Left renal pelvis (tissue), 4 donors: ENCODE measurements around the gene CLEC2D. TPM values are rescaled to one million over a fixed set of nuclear protein-coding genes. Genes with fewer than 3 reads are reported as not detected.
"Not testable (repeated sequence)": the region's sequence is repeated elsewhere in the genome, so short reads cannot be mapped to it uniquely, and the experiment has no call there.

Experiments
- DNase-seq, 4 donors: peaks; one replicate each; pipeline ENCODE4 v3.0.0-alpha.2; 2013; ENCODE audit warnings: low read depth in 4 of 4, low spot score in 3 of 4
- polyA plus RNA-seq, 4 donors: library from polyadenylated mRNA; unstranded; fragments of 120-200 nt; gene quantifications; one replicate each; pipeline ENCODE4 v1.2.1, GENCODE V29; 2013; ENCODE audit not compliant: insufficient read length in 4 of 4

CLEC2D gene
- polyA plus RNA-seq, result 10 to 100 TPM; 10.3 to 24.7 (median 16.0) TPM

- no peak for DNase-seq
Measured at GRCh38 chr12:9669534-9669933, at the start of gene CLEC2D. TSS of gene CLEC2D (plus strand) at chr12:9669713. CDS start at chr12:9669735, 22 bp downstream.

- no peak for DNase-seq
Measured at GRCh38 chr12:9625019-9625418, 44.5 kb upstream of the CLEC2D start.

- no peak for DNase-seq
Measured at GRCh38 chr12:9626291-9626690, 43.2 kb upstream of the CLEC2D start.

GRCh38 chr12:9626821-9627220, 42.7 kb upstream of the CLEC2D start:
- DNase-seq, result no peak

- no peak for DNase-seq
Measured at GRCh38 chr12:9632766-9633165, 36.7 kb upstream of the CLEC2D start.

- DNase-seq, result no peak
Measured at GRCh38 chr12:9634177-9634803, 35.2 kb upstream of the CLEC2D start.

GRCh38 chr12:9634969-9635754, 34.4 kb upstream of the CLEC2D start:
- no peak for DNase-seq

GRCh38 chr12:9636150-9636850, 33.2 kb upstream of the CLEC2D start:
- no peak for DNase-seq

GRCh38 chr12:9636851-9637206, 32.7 kb upstream of the CLEC2D start:
- DNase-seq, result no peak

GRCh38 chr12:9640024-9640423, 29.5 kb upstream of the CLEC2D start:
- DNase-seq, result no peak

GRCh38 chr12:9642606-9643265, 26.8 kb upstream of the CLEC2D start:
- DNase-seq, result no peak

GRCh38 chr12:9643266-9643660, 26.2 kb upstream of the CLEC2D start:
- no peak for DNase-seq

- DNase-seq, result not testable (repeated sequence)
Measured at GRCh38 chr12:9644985-9645551, 24.4 kb upstream of the CLEC2D start.

GRCh38 chr12:9646794-9647781, 22.4 kb upstream of the CLEC2D start:
- DNase-seq, result peak in 1 of 4 donors; percentile 7

- peak; percentile 68 to 78 (median 74) for DNase-seq
Measured at GRCh38 chr12:9647825-9648700, 21.4 kb upstream of the CLEC2D start.

GRCh38 chr12:9648701-9649531, 20.6 kb upstream of the CLEC2D start:
- peak in 1 of 4 donors; percentile 38 for DNase-seq

- peak in 1 of 4 donors; percentile 29 for DNase-seq
Measured at GRCh38 chr12:9649532-9649940, 20.0 kb upstream of the CLEC2D start.

GRCh38 chr12:9650151-9650576, 19.3 kb upstream of the CLEC2D start:
- DNase-seq, result no peak
